Body of pancreas (tissue), 4 donors: ENCODE data around the gene SLC9A9.

Source experiments
- CTCF ChIP-seq, 7 experiments: fragments of 450-650 bp in 4 of 7; fragments of 200-600 bp in 3 of 7; sonication (generic) in 3 of 7; IDR thresholded peaks; one replicate each; pipeline ENCODE4 v1.5.1; 2016 to 2019; ENCODE audit warnings: antibody characterized with exemption in 7 of 7
- POLR2A ChIP-seq, 3 donors: fragments of 450-650 bp; IDR thresholded peaks; one replicate each; pipeline ENCODE4 v1.6.1; 2016; ENCODE audit warnings: antibody characterized with exemption in 3 of 3, mild to moderate bottlenecking in 2 of 3

GRCh38 chr3:143442814-143443447 is 405.3 kb downstream of the SLC9A9 start:
- TF ChIP-seq CTCF (IDR thresholded peaks at IDR 0.05): no peak
- TF ChIP-seq POLR2A (IDR thresholded peaks at IDR 0.05): no peak
